Mesendoderm (in vitro differentiated cells): ENCODE results near the gene ZNF253.
"Not testable (repeated sequence)": the region's sequence is repeated elsewhere in the genome, so short reads cannot be mapped to it uniquely, and the experiment has no call there.

Experiments used
- DNase-seq: peaks from one replicate; pipeline ENCODE4 v3.0.0; 2013
- H2AK5ac ChIP-seq: 2 replicates; pipeline ENCODE4 v1.6.1; 2013; ENCODE audit warnings: low read length, inconsistent platforms
- H2BK120ac ChIP-seq: 2 replicates; pipeline ENCODE4 v1.6.1; 2013; ENCODE audit warnings: low read depth, mild to moderate bottlenecking, low read length, moderate library complexity, mixed read lengths
- H2BK15ac ChIP-seq: replicated peaks from 2 replicates; pipeline ENCODE4 v1.6.1; 2013; ENCODE audit warnings: low read depth, mild to moderate bottlenecking, moderate library complexity
- H2BK5ac ChIP-seq: 2 replicates; pipeline ENCODE4 v1.6.1; 2013; ENCODE audit warnings: low read length, inconsistent platforms
- H3K18ac ChIP-seq: 2 replicates; pipeline ENCODE4 v1.6.1; 2013; ENCODE audit warnings: mild to moderate bottlenecking, low read length, mixed read lengths
- H3K23ac ChIP-seq: one replicate; pipeline ENCODE4 v1.6.1; 2013; ENCODE audit warnings: low read length
- H3K27ac ChIP-seq: 2 replicates; pipeline ENCODE4 v1.5.1; 2013; ENCODE audit warnings: low read depth, mild to moderate bottlenecking, inconsistent platforms, low read length, moderate library complexity
- H3K27me3 ChIP-seq: 2 replicates; pipeline ENCODE4 v1.6.1; 2013; ENCODE audit warnings: low read length, control low read depth, mild to moderate bottlenecking, inconsistent platforms; ENCODE audit not compliant: insufficient read depth, poor library complexity
- H3K36me3 ChIP-seq: 2 replicates; pipeline ENCODE4 v1.6.1; 2013; ENCODE audit warnings: low read length, inconsistent platforms; ENCODE audit not compliant: control insufficient read depth, insufficient read depth
- H3K4ac ChIP-seq: one replicate; pipeline ENCODE4 v1.6.1; 2013; ENCODE audit warnings: low read depth, mild to moderate bottlenecking, low read length, moderate library complexity
- H3K4me1 ChIP-seq: 2 replicates; pipeline ENCODE4 v1.6.1; 2013; ENCODE audit warnings: low read depth, low read length, inconsistent platforms; ENCODE audit not compliant: control insufficient read depth
- H3K4me2 ChIP-seq: 2 replicates; pipeline ENCODE4 v1.6.1; 2013; ENCODE audit warnings: low read length
- H3K4me3 ChIP-seq: 2 replicates; pipeline ENCODE4 v1.5.1; 2013; ENCODE audit warnings: mild to moderate bottlenecking, low read length
- H3K56ac ChIP-seq: one replicate; pipeline ENCODE4 v1.6.1; 2013; ENCODE audit warnings: low read length
- H3K79me1 ChIP-seq: 2 replicates; pipeline ENCODE4 v1.6.1; 2013; ENCODE audit warnings: low read length, inconsistent platforms
- H3K79me2 ChIP-seq: 2 replicates; pipeline ENCODE4 v1.6.1; 2013; ENCODE audit warnings: mild to moderate bottlenecking, low read length; ENCODE audit not compliant: control insufficient read depth, insufficient read depth
- H3K9ac ChIP-seq: 2 replicates; pipeline ENCODE4 v1.6.1; 2013; ENCODE audit warnings: low read length, inconsistent platforms
- H4K5ac ChIP-seq: one replicate; pipeline ENCODE4 v1.6.1; 2013; ENCODE audit warnings: low read length
- H4K8ac ChIP-seq: one replicate; pipeline ENCODE4 v1.6.1; 2013; ENCODE audit warnings: low read depth, mild to moderate bottlenecking, control low read depth, low read length, moderate library complexity
- WGBS: extraction: QIAGEN DNeasy Blood & Tissue Kit; methylation state at CpG from one replicate; pipeline ENCODE4 v1.1.7; 2013; ENCODE audit warnings: low lambda C conversion rate, missing lambda C conversion rate; ENCODE audit not compliant: insufficient coverage; ENCODE audit errors: extremely low coverage; 5-methylcytosine and 5-hydroxymethylcytosine counted together

Gene ZNF253

DNA sequence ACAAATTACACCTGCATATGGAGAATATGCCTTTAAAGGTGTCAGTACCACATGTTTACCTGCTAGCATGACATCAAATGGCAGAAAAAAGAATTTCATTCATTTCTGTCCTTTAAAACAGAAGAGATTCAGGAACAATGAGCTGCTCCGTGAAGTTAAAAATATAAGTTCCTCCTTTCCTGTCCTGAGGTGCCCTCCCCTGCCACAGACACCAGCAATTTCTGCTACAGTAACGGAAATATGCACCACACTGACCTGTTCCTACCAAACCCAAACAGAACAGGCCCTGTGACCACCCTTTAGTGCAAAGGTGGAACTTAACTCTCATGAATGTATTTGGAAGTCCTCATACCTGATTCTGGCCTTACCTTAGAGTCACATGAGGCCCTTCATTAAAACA is 13.9 kb upstream of the ZNF253 start:
- not testable (repeated sequence) for H3K4ac ChIP-seq, H4K5ac ChIP-seq, H3K79me2 ChIP-seq, DNase-seq, H3K4me3 ChIP-seq, H3K18ac ChIP-seq, H3K4me1 ChIP-seq, H4K8ac ChIP-seq, H2BK120ac ChIP-seq, H2BK15ac ChIP-seq, H3K27ac ChIP-seq, H3K27me3 ChIP-seq, H3K4me2 ChIP-seq, H3K79me1 ChIP-seq, H2AK5ac ChIP-seq, H2BK5ac ChIP-seq, H3K9ac ChIP-seq, H3K36me3 ChIP-seq, H3K23ac ChIP-seq, H3K56ac ChIP-seq
- no CpG with 5 or more reads among the region's 2 CpGs for WGBS

DNA sequence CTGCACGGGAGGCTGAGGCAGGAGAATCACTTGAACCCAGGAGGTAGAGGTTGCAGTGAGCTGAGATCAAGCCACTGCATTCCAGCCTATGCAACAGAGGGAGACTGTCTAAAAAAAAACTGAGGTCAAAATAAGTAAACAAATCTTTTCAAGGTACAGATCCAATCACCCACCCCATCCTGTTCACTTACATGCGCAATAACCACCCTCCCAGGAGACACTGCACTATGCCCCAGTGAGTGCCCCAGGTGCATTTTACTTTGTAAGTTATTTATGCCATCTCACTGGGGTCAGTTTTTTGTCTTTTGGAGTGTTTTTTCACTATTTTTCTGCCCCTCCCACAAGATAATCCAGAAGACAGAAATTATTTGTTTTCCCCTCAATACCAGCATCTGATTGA is 6.9 kb upstream of the ZNF253 start:
- Histone ChIP-seq H3K56ac (no peak overlapping the region), H4K8ac (no peak overlapping the region), H2BK120ac (no peak overlapping the region), H3K79me1 (peaks cover 1% of the 10 kb centered on the region), H3K4me1 (no peaks in the 10 kb centered on the region), H3K27ac (no peak overlapping the region), H3K4me3 (no peak overlapping the region), H3K23ac (no peak overlapping the region), H3K4ac (no peak overlapping the region), H3K36me3 (no peaks in the 10 kb centered on the region), H3K79me2 (peaks cover 23% of the 10 kb centered on the region), H2BK15ac (no peak overlapping the region), H3K18ac (no peak overlapping the region), H2BK5ac (no peak overlapping the region), H3K9ac (no peak overlapping the region), H3K27me3 (no peaks in the 10 kb centered on the region), H2AK5ac (no peak overlapping the region), H4K5ac (no peak overlapping the region), H3K4me2 (no peak overlapping the region)
- DNase-seq = no peak
- no CpG with 5 or more reads among the region's 2 CpGs for WGBS

DNA sequence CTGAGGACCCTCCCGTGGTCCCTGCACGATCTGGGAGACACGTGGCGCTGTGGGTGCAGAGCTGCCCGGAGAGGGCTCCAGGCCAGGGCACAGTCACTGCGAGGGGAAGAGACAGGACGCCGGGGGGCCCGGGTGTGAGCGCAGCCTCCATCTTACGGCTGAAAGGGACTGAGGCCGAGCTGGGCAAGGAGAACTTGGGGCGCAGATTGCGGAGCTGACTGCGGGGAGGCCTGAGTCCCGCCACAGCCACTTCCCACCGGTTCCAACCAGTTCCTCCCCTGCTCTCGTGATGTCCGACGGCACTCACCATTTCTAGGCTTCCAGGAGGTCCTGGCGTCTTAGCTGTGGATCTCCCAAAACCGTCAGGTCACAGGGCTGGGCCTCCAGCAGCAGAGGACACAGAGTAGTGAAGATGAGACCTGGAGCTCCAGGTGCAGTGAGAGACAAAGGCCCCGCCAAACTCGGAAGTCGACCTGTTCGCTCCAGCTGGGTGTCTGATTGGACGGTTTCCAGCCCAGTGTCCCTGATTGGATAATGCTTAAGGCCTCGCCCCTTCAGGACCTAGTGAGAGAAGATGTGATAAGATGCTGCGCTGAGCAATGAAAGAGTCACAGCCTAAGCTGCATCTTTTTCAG is 4.8 kb upstream of the ZNF253 start:
- Histone ChIP-seq H3K18ac (no peak overlapping the region), H3K4me1 (no peaks in the 10 kb centered on the region), H3K4me3 (peak overlapping the region; percentile 88), H3K27ac (no peak overlapping the region), H3K56ac (peak overlapping the region; percentile 95), H3K27me3 (no peaks in the 10 kb centered on the region), H2BK120ac (no peak overlapping the region), H3K79me1 (peaks cover 1% of the 10 kb centered on the region), H3K23ac (no peak overlapping the region), H4K5ac (no peak overlapping the region), H3K4me2 (peak overlapping the region; percentile 61), H2BK5ac (no peak overlapping the region), H3K36me3 (no peaks in the 10 kb centered on the region), H3K4ac (peak overlapping the region; percentile 20), H4K8ac (no peak overlapping the region), H3K9ac (peak overlapping the region; percentile 94), H3K79me2 (peaks cover 23% of the 10 kb centered on the region), H2BK15ac (no peak overlapping the region), H2AK5ac (no peak overlapping the region)
- WGBS = no CpG with 5 or more reads among the region's 29 CpGs
- DNase-seq = peak; percentile 99

DNA sequence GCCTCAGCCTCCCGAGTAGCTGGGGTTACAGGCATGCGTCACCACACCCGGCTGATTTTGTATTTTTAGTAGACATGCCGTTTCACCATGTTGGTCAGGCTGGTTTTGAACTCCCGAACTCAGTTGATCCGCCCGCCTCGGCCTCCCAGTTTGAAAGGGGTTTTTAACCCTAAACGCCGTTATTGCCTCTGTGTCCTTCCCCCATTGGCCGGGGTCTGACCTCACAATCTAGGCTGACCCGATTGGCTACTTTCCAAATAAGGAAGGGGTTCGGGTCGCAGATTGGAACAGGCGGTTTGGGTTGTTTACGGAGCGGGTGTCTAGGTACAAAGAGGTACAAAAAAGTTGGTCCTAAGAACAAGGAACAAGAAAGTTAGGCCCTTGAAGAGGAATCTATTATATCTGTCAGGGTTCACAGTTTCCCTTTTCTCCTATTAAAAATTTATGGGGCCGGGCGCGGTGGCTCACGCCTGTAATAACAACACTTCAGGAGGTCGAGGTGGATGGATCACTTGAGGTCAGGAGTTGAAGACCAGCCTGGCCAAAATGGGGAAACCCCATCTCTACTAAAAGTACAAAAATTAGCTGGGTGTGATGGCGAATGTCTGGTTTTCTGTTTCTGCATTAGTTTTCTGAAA is 1.0 kb downstream of the ZNF253 start:
- Histone ChIP-seq H3K23ac (no peak overlapping the region), H2BK120ac (no peak overlapping the region), H3K4ac (peak overlapping the region; percentile 90), H2AK5ac (no peak overlapping the region), H3K79me2 (peaks cover 51% of the 10 kb centered on the region), H3K56ac (peak overlapping the region; percentile 99), H3K18ac (peak overlapping the region; percentile 78), H2BK5ac (no peak overlapping the region), H3K9ac (peak overlapping the region; percentile 99), H3K27me3 (no peaks in the 10 kb centered on the region), H3K4me1 (no peaks in the 10 kb centered on the region), H3K4me3 (peak overlapping the region; percentile 92), H3K4me2 (peak overlapping the region; percentile 56), H3K36me3 (no peaks in the 10 kb centered on the region), H3K79me1 (peaks cover 2% of the 10 kb centered on the region), H4K8ac (no peak overlapping the region), H3K27ac (no peak overlapping the region), H2BK15ac (no peak overlapping the region), H4K5ac (no peak overlapping the region)
- whole genome bisulfite sequencing = no CpG with 5 or more reads among the region's 23 CpGs
- DNase-seq = peak; percentile 95

DNA sequence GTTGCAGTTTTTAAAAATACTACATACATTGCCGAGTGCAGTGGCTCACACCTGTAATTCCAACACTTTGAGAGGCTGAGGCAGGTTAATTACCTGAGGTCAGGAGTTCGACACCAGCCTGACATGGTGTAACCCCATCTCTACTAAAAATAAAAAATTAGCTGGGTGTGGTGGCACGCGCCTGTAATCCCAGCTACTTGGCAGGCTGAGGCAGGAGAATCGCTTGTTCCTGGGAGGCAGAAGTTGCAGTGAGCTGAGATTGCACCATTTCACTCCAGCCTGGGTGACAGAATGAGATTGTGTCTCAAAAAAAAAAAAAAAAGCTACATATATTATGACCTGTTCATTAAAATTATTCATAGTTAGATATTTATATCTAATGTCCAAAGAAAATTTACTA is 4.4 kb downstream of the ZNF253 start:
- DNase-seq, H3K23ac ChIP-seq, H3K27ac ChIP-seq, H3K4me1 ChIP-seq, H4K8ac ChIP-seq, H3K79me1 ChIP-seq, H4K5ac ChIP-seq, H2BK120ac ChIP-seq, H3K4me2 ChIP-seq, H3K4me3 ChIP-seq, H3K36me3 ChIP-seq, H2AK5ac ChIP-seq, H3K18ac ChIP-seq, H3K9ac ChIP-seq, H3K27me3 ChIP-seq, H2BK5ac ChIP-seq, H3K4ac ChIP-seq, H3K56ac ChIP-seq, H2BK15ac ChIP-seq: not testable (repeated sequence)
- peaks cover 78% of the 10 kb centered on the region for H3K79me2 ChIP-seq
- WGBS = no CpG with 5 or more reads among the region's 5 CpGs

DNA sequence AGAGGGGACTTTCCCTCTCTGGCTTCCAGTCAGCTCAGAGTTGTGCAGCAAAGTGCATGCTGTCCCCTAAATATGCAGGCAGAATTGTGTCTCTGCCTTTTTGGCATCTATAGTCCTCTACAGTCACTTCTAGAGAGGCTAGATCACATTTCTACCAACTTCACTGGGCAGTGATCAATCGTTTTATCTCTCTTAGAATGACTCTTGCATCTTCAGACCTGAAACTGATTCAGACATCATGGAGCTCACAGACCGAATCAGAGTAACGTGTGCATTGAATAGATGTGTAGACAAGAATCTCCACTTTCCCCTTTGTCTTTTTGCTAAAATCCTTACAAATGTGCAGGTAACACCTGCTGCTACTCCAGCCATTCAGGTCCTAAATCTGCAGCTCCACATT is 6.2 kb downstream of the ZNF253 start:
- H3K23ac ChIP-seq = no peak overlapping the region
- no peak overlapping the region for H2BK15ac ChIP-seq
- no peak overlapping the region for H3K56ac ChIP-seq
- DNase-seq = no peak
- H2BK120ac ChIP-seq = no peak overlapping the region
- no peak overlapping the region for H4K8ac ChIP-seq
- no peak overlapping the region for H3K4ac ChIP-seq
- peaks cover 2% of the 10 kb centered on the region for H3K79me1 ChIP-seq
- peaks cover 78% of the 10 kb centered on the region for H3K79me2 ChIP-seq
- no peaks in the 10 kb centered on the region for H3K4me1 ChIP-seq
- H3K27me3 ChIP-seq = no peaks in the 10 kb centered on the region
- H3K9ac ChIP-seq = no peak overlapping the region
- H3K4me2 ChIP-seq = no peak overlapping the region
- H3K4me3 ChIP-seq = no peak overlapping the region
- no peak overlapping the region for H2AK5ac ChIP-seq
- no peak overlapping the region for H3K27ac ChIP-seq
- H4K5ac ChIP-seq = no peak overlapping the region
- no CpG with 5 or more reads among the region's 3 CpGs for WGBS
- H3K18ac ChIP-seq = no peak overlapping the region
- no peak overlapping the region for H2BK5ac ChIP-seq
- no peaks in the 10 kb centered on the region for H3K36me3 ChIP-seq
